ENCODE measurements around the gene CFAP43.

Gene CFAP43

DNA sequence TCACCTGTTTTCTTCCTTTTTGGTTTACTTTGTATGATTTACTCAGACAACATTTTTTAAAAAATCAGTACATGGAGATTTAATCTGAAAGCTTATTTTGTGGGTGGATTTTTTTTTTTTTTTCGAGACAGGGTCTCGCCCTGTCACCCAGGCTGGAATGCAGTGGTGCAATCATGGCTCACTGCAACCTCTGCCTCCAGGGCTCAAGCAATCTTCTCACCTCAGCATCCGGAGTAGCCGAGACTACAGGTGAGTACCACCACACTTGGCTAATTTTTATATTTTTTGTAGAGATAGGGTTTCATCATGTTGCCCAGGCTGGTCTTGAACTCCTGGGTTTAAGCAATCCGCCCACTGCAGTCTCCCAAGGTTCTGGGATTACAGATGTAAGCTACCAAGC is 25.1 kb upstream of the CFAP43 start:
- no peak for ATAC-seq
- TF ChIP-seq RARB (CRISPR knock-in tag; IDR thresholded peaks at IDR 0.05) (no peak), ESRRG (CRISPR knock-in tag; IDR thresholded peaks at IDR 0.05) (no peak), TCF4 (CRISPR knock-in tag; IDR thresholded peaks at IDR 0.05; ENCODE audit: borderline replicate concordance) (no peak), ARNTL (CRISPR knock-in tag; IDR thresholded peaks at IDR 0.05; ENCODE audit: borderline replicate concordance, low read depth) (no peak), GLIS3 (CRISPR knock-in tag; IDR thresholded peaks at IDR 0.05) (no peak), ZNF565 (CRISPR knock-in tag; conservative IDR thresholded peaks at IDR 0.05; ENCODE audit: low read depth) (no peak), ZNF8 (CRISPR knock-in tag; IDR thresholded peaks at IDR 0.05) (no peak), BACH2 (CRISPR knock-in tag; IDR thresholded peaks at IDR 0.05; ENCODE audit: borderline replicate concordance) (no peak)
- TF ChIP-seq, protein P1, sequence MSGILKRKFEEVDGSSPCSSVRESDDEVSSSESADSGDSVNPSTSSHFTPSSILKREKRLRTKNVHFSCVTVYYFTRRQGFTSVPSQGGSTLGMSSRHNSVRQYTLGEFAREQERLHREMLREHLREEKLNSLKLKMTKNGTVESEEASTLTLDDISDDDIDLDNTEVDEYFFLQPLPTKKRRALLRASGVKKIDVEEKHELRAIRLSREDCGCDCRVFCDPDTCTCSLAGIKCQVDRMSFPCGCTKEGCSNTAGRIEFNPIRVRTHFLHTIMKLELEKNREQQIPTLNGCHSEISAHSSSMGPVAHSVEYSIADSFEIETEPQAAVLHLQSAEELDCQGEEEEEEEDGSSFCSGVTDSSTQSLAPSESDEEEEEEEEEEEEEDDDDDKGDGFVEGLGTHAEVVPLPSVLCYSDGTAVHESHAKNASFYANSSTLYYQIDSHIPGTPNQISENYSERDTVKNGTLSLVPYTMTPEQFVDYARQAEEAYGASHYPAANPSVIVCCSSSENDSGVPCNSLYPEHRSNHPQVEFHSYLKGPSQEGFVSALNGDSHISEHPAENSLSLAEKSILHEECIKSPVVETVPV (CRISPR knock-in tag; IDR thresholded peaks at IDR 0.05) = no peak

DNA sequence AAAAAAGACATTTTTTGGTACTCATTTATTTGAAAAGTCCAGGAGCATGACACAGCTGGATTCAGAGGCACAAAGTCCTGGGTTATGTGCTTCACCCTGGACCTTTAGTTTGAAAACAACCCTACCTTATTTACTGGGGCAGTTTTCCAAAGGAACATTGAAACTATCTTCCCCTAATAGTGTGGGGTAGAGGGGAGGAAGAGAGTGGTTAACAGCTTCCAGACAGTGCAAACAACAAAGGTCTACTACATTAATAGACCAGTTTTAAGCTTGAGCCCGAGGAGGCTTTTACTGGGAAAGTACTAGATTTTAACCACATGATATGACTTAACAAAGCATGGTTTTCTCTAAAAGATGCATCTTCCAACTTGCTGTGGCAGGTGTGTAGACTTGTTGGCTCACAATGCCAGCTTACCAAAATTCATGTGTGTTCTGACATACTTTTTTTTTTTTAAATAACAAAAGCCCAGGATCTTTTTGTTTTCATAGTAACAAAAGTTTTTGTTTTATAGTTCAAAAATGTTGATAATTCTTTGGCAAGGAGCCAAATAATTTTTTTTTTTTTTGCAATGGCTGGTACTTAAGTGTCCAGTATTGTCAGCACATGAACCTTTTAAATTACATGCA is 24.3 kb upstream of the CFAP43 start:
- TF ChIP-seq ARNTL (CRISPR knock-in tag; IDR thresholded peaks at IDR 0.05; ENCODE audit: borderline replicate concordance, low read depth) (no peak), ZFP30 (CRISPR knock-in tag; IDR thresholded peaks at IDR 0.05) (no peak), ESRRG (CRISPR knock-in tag; IDR thresholded peaks at IDR 0.05) (no peak), SNAI2 (CRISPR knock-in tag; IDR thresholded peaks at IDR 0.05) (no peak), RARB (CRISPR knock-in tag; IDR thresholded peaks at IDR 0.05) (no peak), ZNF8 (CRISPR knock-in tag; IDR thresholded peaks at IDR 0.05) (no peak), PPARA (CRISPR knock-in tag; IDR thresholded peaks at IDR 0.05; ENCODE audit: borderline replicate concordance) (no peak), ZNF565 (CRISPR knock-in tag; conservative IDR thresholded peaks at IDR 0.05; ENCODE audit: low read depth) (no peak), GLIS3 (CRISPR knock-in tag; IDR thresholded peaks at IDR 0.05) (no peak), ISL1 (CRISPR knock-in tag; IDR thresholded peaks at IDR 0.05) (no peak), ZFP3 (CRISPR knock-in tag; IDR thresholded peaks at IDR 0.05) (no peak), ZNF70 (CRISPR knock-in tag; IDR thresholded peaks at IDR 0.05) (no peak), CSDC2 (CRISPR knock-in tag; IDR thresholded peaks at IDR 0.05) (no peak), TOX (CRISPR knock-in tag; IDR thresholded peaks at IDR 0.05; ENCODE audit: borderline replicate concordance) (no peak)
- TF ChIP-seq, protein P1 (CRISPR knock-in tag; IDR thresholded peaks at IDR 0.05) = no peak
- TF ChIP-seq, protein P2, sequence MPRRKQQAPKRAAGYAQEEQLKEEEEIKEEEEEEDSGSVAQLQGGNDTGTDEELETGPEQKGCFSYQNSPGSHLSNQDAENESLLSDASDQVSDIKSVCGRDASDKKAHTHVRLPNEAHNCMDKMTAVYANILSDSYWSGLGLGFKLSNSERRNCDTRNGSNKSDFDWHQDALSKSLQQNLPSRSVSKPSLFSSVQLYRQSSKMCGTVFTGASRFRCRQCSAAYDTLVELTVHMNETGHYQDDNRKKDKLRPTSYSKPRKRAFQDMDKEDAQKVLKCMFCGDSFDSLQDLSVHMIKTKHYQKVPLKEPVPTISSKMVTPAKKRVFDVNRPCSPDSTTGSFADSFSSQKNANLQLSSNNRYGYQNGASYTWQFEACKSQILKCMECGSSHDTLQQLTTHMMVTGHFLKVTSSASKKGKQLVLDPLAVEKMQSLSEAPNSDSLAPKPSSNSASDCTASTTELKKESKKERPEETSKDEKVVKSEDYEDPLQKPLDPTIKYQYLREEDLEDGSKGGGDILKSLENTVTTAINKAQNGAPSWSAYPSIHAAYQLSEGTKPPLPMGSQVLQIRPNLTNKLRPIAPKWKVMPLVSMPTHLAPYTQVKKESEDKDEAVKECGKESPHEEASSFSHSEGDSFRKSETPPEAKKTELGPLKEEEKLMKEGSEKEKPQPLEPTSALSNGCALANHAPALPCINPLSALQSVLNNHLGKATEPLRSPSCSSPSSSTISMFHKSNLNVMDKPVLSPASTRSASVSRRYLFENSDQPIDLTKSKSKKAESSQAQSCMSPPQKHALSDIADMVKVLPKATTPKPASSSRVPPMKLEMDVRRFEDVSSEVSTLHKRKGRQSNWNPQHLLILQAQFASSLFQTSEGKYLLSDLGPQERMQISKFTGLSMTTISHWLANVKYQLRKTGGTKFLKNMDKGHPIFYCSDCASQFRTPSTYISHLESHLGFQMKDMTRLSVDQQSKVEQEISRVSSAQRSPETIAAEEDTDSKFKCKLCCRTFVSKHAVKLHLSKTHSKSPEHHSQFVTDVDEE (CRISPR knock-in tag; IDR thresholded peaks at IDR 0.05) = no peak
- TF ChIP-seq, protein P3, sequence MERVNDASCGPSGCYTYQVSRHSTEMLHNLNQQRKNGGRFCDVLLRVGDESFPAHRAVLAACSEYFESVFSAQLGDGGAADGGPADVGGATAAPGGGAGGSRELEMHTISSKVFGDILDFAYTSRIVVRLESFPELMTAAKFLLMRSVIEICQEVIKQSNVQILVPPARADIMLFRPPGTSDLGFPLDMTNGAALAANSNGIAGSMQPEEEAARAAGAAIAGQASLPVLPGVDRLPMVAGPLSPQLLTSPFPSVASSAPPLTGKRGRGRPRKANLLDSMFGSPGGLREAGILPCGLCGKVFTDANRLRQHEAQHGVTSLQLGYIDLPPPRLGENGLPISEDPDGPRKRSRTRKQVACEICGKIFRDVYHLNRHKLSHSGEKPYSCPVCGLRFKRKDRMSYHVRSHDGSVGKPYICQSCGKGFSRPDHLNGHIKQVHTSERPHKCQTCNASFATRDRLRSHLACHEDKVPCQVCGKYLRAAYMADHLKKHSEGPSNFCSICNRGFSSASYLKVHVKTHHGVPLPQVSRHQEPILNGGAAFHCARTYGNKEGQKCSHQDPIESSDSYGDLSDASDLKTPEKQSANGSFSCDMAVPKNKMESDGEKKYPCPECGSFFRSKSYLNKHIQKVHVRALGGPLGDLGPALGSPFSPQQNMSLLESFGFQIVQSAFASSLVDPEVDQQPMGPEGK (CRISPR knock-in tag; IDR thresholded peaks at IDR 0.05; ENCODE audit: borderline replicate concordance) = no peak
- TF ChIP-seq, protein P4, sequence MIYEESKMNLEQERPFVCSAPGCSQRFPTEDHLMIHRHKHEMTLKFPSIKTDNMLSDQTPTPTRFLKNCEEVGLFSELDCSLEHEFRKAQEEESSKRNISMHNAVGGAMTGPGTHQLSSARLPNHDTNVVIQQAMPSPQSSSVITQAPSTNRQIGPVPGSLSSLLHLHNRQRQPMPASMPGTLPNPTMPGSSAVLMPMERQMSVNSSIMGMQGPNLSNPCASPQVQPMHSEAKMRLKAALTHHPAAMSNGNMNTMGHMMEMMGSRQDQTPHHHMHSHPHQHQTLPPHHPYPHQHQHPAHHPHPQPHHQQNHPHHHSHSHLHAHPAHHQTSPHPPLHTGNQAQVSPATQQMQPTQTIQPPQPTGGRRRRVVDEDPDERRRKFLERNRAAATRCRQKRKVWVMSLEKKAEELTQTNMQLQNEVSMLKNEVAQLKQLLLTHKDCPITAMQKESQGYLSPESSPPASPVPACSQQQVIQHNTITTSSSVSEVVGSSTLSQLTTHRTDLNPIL (CRISPR knock-in tag; IDR thresholded peaks at IDR 0.05; ENCODE audit: low read depth) = no peak
- TF ChIP-seq, protein P5, sequence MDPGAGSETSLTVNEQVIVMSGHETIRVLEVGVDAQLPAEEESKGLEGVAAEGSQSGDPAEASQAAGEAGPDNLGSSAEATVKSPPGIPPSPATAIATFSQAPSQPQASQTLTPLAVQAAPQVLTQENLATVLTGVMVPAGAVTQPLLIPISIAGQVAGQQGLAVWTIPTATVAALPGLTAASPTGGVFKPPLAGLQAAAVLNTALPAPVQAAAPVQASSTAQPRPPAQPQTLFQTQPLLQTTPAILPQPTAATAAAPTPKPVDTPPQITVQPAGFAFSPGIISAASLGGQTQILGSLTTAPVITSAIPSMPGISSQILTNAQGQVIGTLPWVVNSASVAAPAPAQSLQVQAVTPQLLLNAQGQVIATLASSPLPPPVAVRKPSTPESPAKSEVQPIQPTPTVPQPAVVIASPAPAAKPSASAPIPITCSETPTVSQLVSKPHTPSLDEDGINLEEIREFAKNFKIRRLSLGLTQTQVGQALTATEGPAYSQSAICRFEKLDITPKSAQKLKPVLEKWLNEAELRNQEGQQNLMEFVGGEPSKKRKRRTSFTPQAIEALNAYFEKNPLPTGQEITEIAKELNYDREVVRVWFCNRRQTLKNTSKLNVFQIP (CRISPR knock-in tag; IDR thresholded peaks at IDR 0.05; ENCODE audit: borderline replicate concordance, low read depth) = no peak
- ATAC-seq = no peak; the same call in 2 of the 3 replicates
